Measurements from ENCODE around the gene FARSA. TPM values are rescaled to one million over a fixed set of nuclear protein-coding genes. Genes with fewer than 3 reads are reported as not detected.
"Not testable (repeated sequence)": the region's sequence is repeated elsewhere in the genome, so short reads cannot be mapped to it uniquely, and the experiment has no call there.

Gene FARSA
- total RNA-seq, 1 donor from 2014 or later: 71.6 TPM

GRCh38 chr19:12922959-12923358 is 10.6 kb downstream of the FARSA start:
- Mint-ChIP-seq H3K4me1 (ENCODE audit: low read depth, unreplicated experiment) (no peaks in the 10 kb centered on the region), H3K4me3 (ENCODE audit: unreplicated experiment) (no peak overlapping the region), H3K9me3 (ENCODE audit: unreplicated experiment) (peaks cover 13% of the 10 kb centered on the region), H3K27me3 (ENCODE audit: unreplicated experiment) (peaks cover 3% of the 10 kb centered on the region), H3K27ac (ENCODE audit: unreplicated experiment) (peak overlapping the region; percentile 18), H3K36me3 (ENCODE audit: unreplicated experiment) (peaks cover 10% of the 10 kb centered on the region)
- TF ChIP-seq CTCF (IDR thresholded peaks at IDR 0.05; ENCODE audit: partially characterized antibody, unreplicated experiment): no peak
- no peak for DNase-seq

GRCh38 chr19:12921047-12921446 is 12.5 kb downstream of the FARSA start:
- no peak for DNase-seq
- no peak overlapping the region for H3K4me3 Mint-ChIP-seq (ENCODE audit: unreplicated experiment)
- H3K27ac Mint-ChIP-seq (ENCODE audit: unreplicated experiment): no peak overlapping the region
- peaks cover 3% of the 10 kb centered on the region for H3K27me3 Mint-ChIP-seq (ENCODE audit: unreplicated experiment)
- peaks cover 15% of the 10 kb centered on the region for H3K9me3 Mint-ChIP-seq (ENCODE audit: unreplicated experiment)
- no peak for TF ChIP-seq CTCF (IDR thresholded peaks at IDR 0.05; ENCODE audit: partially characterized antibody, unreplicated experiment)
- H3K36me3 Mint-ChIP-seq (ENCODE audit: unreplicated experiment): peaks cover 6% of the 10 kb centered on the region
- no peaks in the 10 kb centered on the region for H3K4me1 Mint-ChIP-seq (ENCODE audit: low read depth, unreplicated experiment)

DNA sequence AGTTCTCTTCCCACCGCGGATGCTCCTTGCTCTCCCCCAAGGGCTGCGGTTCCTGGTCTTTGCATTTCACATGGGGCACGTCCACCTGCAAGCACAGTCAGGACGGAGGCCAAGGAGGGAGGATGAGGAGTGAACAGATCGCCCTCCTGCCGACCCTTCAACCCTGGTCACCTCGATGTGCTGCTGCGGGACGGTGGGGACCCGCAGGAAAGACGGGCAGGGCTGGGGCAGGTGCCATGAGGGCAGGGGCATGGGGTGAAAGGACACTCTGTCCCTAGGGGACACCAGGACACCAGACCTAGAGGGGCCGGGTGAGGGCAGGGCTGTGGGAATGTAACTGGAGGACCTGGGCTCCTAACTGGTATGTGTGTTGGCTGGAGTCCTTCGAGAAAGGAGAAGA is 15.3 kb downstream of the FARSA start:
- DNase-seq: no peak
- H3K36me3 Mint-ChIP-seq (ENCODE audit: unreplicated experiment): peaks cover 6% of the 10 kb centered on the region
- H3K4me1 Mint-ChIP-seq (ENCODE audit: low read depth, unreplicated experiment): peaks cover 9% of the 10 kb centered on the region
- no peak overlapping the region for H3K27ac Mint-ChIP-seq (ENCODE audit: unreplicated experiment)
- peak overlapping the region; percentile 14 for H3K4me3 Mint-ChIP-seq (ENCODE audit: unreplicated experiment)
- peaks cover 15% of the 10 kb centered on the region for H3K9me3 Mint-ChIP-seq (ENCODE audit: unreplicated experiment)
- no peak for TF ChIP-seq CTCF (IDR thresholded peaks at IDR 0.05; ENCODE audit: partially characterized antibody, unreplicated experiment)
- H3K27me3 Mint-ChIP-seq (ENCODE audit: unreplicated experiment): peaks cover 6% of the 10 kb centered on the region

GRCh38 chr19:12915860-12916259 is 17.7 kb downstream of the FARSA start:
- not testable (repeated sequence) for H3K27me3 Mint-ChIP-seq (ENCODE audit: unreplicated experiment); H3K27ac Mint-ChIP-seq (ENCODE audit: unreplicated experiment)

GRCh38 chr19:12913851-12914690 is 19.4 kb downstream of the FARSA start:
- peak overlapping the region; percentile 87 for H3K27ac Mint-ChIP-seq (ENCODE audit: unreplicated experiment)
- no peak for TF ChIP-seq CTCF (IDR thresholded peaks at IDR 0.05; ENCODE audit: partially characterized antibody, unreplicated experiment)
- H3K36me3 Mint-ChIP-seq (ENCODE audit: unreplicated experiment): no peaks in the 10 kb centered on the region
- peaks cover 23% of the 10 kb centered on the region for H3K4me1 Mint-ChIP-seq (ENCODE audit: low read depth, unreplicated experiment)
- H3K4me3 Mint-ChIP-seq (ENCODE audit: unreplicated experiment): peak overlapping the region; percentile 70
- peaks cover 4% of the 10 kb centered on the region for H3K9me3 Mint-ChIP-seq (ENCODE audit: unreplicated experiment)
- no peak for DNase-seq
- H3K27me3 Mint-ChIP-seq (ENCODE audit: unreplicated experiment): peaks cover 3% of the 10 kb centered on the region

More at GRCh38 chr19:12915860-12916259, 17.7 kb downstream of the FARSA start:
- not testable (repeated sequence) for H3K36me3 Mint-ChIP-seq (ENCODE audit: unreplicated experiment); H3K9me3 Mint-ChIP-seq (ENCODE audit: unreplicated experiment); DNase-seq
- Mint-ChIP-seq H3K4me3 (ENCODE audit: unreplicated experiment) (peak overlapping the region; percentile 46), H3K4me1 (ENCODE audit: low read depth, unreplicated experiment) (peaks cover 23% of the 10 kb centered on the region)

Data from glutamatergic neuron (in vitro differentiated cells).